ENCODE data around the gene SH3GL2. TPM values are rescaled to one million over a fixed set of nuclear protein-coding genes. Genes with fewer than 3 reads are reported as not detected.

Gene SH3GL2
- total RNA-seq, 1 donor from 2014 or later: not detected

DNA sequence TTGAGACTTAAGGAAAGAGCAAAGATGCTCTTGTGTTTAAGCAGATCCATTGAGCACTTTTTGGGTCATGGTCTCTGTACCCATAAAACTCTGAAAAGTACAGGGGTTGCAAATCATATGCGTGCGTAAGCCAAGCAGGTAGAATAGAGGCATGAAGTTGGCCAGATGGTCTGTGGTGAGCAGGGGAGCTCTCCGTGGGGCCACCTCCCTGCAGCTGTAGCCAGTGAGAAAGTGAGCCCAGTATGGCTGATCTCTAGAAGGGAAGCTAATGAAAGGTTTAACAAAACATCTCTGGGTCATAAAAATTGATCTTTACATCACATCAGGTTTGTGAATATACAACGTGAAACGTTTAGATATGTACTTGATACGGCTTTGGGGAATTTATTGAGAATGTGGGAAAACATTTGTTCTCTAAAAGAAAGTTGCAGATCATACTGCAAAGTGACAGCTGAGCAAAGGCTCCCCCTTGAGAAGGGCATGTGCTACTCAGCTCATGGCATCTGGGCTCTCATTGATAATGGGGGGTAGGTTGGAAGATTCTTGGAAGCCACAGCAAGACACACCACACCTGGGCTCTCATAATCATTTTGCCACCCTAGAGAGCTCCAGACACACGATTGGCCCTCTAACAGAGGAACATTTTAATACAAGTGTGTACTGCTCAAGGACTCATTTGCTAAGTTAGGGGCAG lies 30.6 kb downstream of the SH3GL2 start:
- DNase-seq (ENCODE audit: low spot score): no peak

DNA sequence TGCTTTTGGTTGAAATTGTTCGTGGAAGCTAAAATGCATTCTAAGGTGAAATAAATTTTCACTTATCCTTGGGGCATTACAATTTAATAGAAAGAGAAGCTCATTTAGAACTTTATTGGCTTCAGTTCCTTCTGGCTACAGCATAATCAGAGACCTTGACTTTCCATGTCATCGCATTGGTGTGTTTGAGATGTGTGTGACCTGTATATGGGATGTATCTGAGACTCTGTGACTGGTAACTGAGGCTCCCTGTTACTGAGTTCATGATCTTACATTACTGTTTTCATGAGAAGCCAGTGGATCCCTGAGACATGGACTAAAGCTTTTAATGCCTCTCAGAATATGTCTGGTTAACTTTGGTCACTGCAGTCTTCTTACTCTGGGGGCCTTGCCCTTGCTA lies 32.5 kb downstream of the SH3GL2 start:
- DNase-seq (ENCODE audit: low spot score): no peak

DNA sequence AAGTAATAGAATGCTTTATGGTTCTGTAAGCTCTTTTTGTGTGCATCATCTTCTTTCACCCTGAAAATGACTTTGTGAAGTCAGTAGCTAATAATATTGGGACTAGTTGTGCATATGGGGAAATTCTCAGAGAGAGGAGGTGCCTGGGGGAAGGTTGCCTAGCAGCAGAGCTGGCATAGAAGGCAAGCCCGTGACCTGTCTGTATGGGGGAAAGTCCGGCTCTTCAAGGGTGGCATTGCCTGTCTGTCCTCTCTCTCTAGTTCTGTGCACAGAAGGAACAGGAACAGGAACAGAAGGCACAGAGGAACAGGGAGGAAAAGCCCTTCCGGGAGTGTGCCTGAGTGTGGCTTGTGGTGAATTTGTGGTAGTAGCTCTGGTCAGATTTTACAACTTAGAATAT lies 33.1 kb downstream of the SH3GL2 start:
- no peak for DNase-seq (ENCODE audit: low spot score)

DNA sequence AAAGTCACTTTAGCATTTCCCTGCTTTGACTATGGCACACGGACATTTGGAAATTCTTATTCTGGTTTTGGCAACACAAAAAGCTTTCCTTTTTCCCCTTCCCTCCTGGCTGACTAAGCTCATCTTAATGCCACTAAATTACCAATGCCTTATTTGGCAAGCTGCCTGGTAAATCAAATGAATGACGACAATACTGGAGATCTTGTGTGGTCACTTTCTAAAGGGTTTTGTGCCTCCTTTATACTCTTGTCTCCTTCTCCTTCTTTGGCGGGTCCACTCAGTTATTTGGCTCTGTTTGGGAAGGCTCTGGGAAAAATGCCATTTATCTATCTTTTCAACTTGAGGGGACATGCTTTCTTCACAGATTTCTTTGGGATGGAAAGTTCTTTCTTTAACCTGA lies 34.9 kb downstream of the SH3GL2 start:
- DNase-seq (ENCODE audit: low spot score): no peak

DNA sequence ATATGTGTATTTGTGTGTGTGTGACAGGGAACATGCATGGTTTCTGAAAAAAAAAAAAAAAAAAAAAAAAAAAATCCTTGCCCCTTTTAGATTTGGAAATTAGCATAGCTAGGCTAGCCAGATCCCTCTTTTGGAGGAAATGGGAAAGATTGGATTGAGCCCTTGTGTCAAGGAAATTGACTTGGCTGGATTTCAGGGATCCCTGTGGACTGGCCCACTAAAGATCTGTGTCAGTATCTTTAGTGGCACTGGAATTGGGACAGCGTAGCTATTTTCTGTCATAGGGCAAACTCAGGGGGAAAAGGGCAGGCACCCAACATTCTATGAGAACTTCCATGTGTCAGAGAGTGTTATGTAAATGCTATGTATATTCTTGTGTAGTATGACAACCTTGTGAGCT lies 35.4 kb downstream of the SH3GL2 start:
- no peak for DNase-seq (ENCODE audit: low spot score)

DNA sequence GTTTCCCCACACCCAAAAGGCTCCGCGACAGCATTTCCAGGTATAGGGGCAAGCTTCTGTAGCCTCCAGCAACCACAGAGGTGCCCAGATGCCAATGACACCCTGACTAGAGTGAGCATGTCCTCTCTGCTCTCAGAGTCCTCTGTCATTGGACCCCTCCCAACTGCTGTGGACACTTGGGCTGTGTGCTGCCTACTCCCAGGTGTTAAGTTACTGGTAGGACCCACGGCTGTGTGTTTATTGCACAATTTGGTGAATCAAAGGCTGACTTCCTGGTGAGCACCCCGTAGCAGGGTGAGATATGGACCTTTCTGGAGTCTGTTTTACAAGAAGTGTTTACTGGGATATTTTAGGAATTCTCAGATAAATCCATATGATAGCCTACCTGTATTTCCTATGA lies 36.0 kb downstream of the SH3GL2 start:
- no peak for DNase-seq (ENCODE audit: low spot score)

DNA sequence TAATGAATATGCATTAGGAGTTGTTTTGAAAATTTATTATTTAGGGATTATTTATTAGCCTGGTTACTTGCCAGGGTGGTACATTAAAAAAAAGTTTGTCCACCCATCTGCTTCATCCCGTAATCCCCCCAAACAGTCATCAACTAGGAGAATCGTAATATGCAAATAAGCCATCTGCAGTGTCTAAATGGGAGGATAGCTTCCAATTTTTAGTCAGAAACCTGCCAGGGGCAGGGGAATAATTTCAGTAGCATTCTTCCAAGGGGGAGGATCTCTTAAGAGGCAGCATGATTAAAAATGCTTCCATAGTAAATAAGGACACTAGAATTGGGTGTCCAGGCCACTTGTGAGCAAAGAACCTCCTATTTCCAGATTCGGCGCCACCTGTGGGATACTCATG lies 43.3 kb downstream of the SH3GL2 start:
- no peak for DNase-seq (ENCODE audit: low spot score)

DNA sequence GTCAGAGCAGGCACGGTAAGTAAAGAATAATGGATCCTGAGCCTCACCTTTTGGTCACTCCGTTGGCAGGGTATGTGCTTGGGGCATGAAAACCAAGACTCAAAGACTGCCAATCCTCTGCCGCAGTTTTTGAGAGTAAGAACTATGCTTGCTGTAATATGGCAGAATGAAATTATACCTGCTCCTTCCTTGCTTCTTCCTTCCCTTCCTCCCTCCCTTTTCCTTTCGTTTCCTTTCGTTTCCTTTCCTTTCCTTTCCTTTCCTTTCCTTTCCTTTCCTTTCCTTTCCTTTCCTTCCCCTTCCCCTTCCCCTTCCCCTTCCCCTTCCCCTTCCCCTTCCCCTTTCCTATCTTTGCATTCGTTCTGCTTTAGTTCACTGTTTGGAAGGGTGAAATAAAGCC lies 43.9 kb downstream of the SH3GL2 start:
- DNase-seq (ENCODE audit: low spot score): no peak

DNA sequence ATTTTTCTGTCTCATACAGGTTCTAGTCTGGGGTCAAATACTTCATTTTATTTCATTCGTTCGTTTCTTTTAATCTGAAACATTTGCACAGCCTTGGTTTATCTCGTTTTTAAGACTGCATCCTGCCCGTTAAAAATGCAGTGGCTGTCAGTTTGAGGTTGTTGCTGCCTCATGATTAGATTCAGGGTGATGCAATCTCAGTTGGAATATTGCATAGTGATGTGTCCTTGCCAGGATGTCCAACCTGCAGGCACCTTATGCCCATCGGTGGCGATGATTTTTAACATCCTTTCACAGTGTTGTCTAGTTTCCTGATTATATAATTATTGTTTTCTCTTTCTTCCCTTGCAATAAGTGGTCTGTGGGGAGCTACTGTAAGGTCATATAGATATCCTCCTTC lies 45.1 kb downstream of the SH3GL2 start:
- no peak for DNase-seq (ENCODE audit: low spot score)

DNA sequence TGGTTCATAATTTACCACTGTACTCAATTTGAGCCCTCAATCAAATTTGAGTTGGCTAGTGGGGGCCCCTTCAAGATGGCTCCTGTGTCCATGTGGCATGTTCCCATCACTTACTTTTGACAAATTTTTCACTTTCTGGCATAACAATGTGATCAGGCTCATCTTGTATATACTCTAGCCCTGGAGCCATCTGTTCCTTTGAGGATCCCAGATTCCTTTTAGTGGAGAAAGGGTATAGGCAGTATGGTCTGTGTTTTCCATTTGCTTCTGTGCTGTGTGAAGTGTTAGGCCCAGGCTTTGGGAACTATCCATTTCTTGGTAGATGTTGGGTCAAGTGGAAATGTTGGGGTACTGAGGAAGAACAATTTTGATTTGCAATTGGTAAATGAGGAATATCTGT lies 45.7 kb downstream of the SH3GL2 start:
- no peak for DNase-seq (ENCODE audit: low spot score)

DNA sequence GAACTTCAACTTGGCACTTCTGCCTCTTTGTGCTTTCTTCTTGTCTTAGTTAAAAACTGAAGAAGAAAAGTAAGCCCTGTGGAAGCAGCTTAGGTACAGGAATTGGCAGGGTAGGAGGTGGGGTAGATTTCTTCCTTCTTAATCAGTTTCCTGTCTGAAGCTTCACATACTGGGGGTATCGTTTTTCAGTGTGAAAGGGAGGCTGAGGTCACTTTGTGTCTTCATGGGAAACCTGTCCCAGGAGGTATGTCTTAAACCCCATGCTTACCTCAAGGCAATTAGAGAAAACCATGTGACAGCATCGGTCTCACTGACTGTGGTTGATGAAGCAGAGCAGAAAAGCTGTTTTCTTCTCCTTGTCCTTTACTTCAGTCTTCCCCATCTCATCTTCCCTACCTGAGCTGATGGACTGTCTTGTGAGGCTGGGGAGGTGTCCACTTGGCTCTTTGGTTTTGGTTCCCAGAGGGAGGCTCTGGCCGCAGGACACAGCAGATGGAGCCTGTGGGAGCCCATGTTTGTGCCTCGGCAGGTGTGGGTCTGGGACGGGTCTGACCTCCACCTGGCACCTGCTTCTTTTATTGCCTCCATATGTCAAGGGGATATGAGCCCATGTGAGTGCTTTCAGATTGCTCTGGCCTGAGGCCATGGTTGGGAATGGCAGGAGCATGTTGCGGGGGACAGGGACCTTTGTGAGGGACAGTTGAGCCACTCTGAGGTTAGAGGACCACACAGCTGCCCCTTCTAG lies 47.0 kb downstream of the SH3GL2 start:
- no peak for DNase-seq (ENCODE audit: low spot score)

DNA sequence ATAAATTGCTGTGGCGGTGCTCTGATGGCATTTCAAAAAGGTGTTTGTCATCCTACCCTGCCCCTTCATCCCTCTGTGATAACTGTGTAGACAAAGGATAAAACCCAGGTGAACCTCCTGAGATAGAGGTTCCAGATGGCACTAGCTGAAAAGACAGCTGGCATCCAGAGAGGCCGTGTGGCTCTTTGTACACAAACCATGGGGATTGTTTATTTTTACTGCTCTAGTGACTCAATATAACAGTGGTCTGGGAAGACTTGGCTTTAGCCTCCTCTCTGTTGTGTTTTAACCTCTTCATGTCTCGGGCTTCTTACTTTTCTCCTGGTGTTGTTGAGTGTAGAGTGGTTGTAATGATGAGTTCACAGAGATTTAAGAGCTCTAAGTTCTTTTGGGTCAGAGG lies 48.8 kb downstream of the SH3GL2 start:
- DNase-seq (ENCODE audit: low spot score): no peak

DNA sequence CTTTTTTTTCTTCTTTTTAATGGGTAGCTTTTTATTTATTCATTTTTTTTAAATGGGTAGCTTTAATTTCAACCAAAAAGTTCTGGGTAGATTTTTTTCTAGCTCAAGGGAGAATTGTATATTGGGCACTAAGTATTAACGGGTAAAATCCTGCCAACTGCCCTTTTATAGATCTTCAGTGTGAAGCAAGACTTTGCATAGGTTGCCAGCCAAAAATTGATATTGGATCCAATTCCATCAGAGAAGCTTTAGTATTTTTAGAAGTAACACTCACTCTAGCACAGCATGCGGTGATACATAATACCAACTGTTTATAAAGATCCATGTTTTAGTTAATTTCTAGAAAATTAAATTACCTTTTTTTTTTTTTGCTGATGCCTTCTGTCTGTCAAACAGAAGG lies 49.8 kb downstream of the SH3GL2 start:
- DNase-seq (ENCODE audit: low spot score): no peak

DNA sequence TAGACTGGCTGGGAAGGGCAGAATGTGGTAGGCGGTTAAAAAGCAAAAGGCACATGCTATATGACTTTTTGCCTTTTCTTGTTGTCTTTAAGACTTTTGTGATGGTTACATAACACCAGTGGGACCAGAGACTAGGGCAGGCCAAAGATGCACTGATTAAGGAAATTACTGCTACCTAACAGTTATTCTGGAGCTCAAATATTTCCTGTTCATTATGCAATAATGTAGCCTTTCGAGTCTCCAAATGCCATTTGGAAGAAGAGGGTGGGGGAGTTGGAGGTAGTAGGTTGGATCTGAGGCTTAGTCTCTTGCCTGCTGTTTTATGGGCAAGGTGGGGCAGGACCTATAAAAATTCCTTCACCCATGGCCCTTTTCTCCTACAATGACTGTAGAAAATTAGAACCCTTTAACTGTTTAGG lies 51.7 kb downstream of the SH3GL2 start:
- no peak for DNase-seq (ENCODE audit: low spot score)

DNA sequence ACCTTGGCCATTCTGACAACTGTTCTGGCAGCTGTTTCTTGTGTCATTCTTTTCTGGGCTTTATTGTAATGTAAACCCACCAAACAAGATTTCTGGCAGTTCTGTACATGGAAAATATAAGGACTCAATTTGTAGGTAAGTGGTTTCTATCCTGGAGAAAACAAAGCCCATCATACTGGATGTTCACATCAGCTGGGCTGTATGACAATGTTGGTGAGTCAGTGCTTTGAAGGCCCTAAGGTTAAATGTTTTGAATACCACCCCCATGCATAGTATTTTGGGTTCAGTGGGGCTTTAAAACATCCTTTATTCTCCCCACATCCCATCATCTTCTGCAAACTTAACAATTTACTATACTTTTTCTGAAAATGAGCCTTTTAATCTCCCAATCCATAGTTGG lies 52.5 kb downstream of the SH3GL2 start:
- DNase-seq (ENCODE audit: low spot score): no peak

DNA sequence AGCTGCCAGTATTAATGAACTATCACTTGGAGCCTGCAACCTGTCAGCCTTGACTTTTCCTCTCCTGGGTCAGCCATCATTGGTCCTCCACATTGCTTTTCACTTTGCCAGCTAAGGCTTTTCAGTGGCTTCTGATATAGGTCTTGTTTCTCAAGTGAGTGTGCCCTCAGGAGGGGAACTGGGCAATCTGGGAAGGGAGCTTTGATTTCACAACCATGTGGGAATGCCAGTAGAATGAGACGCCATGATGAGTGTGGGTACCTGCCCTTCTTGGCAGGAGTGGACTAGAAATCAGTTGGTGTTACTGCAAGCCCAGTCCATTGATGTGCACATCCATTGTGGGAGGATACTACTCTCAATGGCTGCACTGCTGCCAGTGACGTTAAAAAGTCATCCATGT lies 54.1 kb downstream of the SH3GL2 start:
- DNase-seq (ENCODE audit: low spot score): no peak

DNA sequence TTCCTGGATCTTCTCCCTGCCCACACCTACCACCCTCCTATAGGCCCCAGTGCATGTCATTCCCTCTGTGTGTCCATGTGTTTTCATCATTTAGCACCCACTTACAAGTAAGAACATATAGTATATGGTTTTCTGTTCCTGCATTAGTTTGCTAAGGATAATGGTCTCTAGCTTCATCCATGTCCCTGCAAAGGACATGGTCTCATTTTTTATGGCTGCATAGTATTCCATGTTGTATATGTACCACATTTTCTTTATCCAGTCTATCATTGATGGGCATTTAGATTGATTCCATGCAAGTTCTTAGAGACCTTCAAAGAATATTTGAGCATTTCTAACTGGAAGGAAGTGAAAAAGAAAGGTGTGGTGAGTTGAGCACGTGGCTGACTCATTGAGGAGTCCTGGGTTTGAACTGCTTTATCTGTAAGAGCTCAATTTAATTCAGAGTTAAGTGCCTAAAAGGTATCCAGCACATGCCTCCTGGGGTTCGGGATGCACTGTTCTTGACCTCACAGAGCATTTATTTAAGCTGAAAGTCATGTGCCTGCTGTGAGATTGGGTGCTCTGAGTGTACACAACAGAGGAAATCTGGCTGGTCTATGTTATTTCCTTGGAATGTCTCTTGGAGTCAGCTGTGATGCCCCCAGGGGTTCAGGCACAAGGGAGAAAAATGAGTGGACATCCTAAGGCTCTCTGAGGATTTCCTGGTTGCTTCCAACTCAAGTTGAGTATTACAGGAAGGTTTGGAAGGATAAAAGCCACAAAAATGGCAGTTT lies 56.4 kb downstream of the SH3GL2 start:
- no peak for DNase-seq (ENCODE audit: low spot score)

DNA sequence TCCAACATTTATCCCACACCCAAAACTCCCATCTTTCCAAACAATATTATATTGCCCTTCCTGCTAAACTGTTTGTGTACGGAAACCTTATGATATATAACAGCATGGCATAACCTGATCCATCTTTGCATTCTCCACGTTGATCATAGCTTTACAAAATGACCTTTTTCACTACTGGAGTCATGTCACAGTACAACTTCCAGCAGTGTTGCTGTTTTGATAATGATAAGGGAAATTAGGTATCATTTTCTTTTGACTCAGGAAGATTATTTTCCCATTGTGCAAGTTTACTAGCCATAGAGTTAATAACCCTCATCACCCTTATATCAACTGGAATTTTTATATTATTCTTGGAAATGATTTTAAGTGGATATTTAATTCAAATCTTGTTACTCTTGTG lies 57.5 kb downstream of the SH3GL2 start:
- DNase-seq (ENCODE audit: low spot score): no peak

DNA sequence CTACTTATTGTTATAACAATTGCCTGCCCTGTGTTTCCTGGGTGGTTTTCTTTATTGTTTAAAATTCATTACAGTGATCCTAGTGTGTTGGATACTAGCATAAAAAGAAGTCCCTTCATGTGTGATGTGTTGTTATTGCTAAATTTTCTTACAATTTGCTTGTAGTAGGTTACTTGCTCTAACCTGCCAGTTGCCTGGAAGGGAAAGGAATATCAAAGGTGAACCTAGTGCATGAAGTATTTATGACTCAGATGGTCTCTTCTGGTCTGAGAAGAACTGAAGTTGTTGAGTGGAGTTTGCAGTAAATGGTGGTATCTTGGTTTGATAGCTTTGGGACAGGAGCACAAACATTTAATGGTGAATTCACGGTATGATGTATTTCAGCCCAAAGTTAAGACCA lies 58.0 kb downstream of the SH3GL2 start:
- DNase-seq (ENCODE audit: low spot score): no peak

DNA sequence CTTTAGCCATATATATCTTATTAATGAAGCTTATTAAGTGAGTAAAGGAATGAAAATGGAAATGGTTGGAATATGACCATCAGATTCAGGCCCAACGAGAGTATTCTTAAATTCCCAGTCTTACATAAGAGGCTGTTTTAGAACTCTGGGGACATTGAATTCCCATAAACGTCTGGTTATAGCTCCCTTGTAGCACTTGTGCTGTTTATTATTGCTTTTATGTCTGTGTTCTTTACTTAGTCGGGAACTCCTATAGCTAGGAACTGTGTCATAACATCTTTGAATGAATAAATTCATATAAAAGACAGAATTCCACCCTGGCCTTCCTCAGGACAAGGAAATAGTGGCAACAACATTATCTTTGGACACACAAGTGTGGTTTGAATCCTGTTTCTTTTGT lies 58.4 kb downstream of the SH3GL2 start:
- DNase-seq (ENCODE audit: low spot score): no peak

DNA sequence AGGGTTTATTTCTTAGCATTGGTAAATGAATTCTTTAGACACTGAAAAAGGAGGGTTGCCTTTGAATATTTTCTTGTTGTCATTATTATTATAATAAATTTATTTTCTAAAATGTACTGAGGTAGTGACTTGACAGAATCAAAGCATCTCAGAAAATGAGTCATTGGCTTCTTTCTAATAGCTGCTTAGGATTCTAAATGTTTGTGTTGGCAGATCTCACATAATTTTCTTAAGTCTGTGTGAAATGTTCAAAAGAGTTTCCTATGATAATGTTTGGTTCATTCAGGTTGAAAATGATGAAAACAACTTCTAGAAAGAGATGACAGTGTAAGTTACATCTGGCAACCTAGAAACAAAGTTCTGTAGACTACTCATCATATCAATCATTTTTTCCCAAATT lies 69.7 kb downstream of the SH3GL2 start:
- no peak for DNase-seq (ENCODE audit: low spot score)

DNA sequence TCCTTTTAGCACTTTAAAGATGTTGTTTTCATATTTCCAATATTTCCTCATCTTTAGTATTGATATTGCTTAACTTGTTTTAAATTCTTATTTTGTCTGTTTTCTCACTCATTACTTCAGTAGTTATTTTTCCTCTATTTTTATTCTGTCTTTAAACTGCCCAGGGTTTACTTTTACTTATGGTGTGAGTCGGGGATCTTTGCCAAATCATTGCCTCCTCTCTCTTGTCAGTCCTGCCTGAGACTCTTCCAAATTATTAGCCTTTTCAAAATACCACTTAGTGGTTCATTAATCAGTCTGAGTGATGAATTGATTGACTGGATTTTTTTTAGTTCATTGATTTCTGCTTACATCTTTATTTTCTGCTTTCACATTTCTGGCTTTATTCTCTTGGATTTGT lies 72.9 kb downstream of the SH3GL2 start:
- no peak for DNase-seq (ENCODE audit: low spot score)
